Measurements from ENCODE around the gene CADPS. TPM values are rescaled to one million over a fixed set of nuclear protein-coding genes. Genes with fewer than 3 reads are reported as not detected.

Gene CADPS
- total and polyA plus RNA-seq, 2 of the 4 experiments (the other 2 are of a cell fraction) = not detected

GRCh38 chr3:62882676-62883200, 7.5 kb upstream of the CADPS start:
- intact Hi-C loops (cut with micrococcal nuclease) (no loop called here), dilution Hi-C loops (cut with HindIII; ENCODE audit: low sequenced_read_pairs, unreplicated experiment) (no loop called here), in situ Hi-C loops (cut with MboI; ENCODE audit: low sequenced_read_pairs) (no loop called here)
- no peaks in the 10 kb centered on the region for H3K36me3 ChIP-seq (ENCODE audit: control insufficient read depth, insufficient read depth, low read length)
- no peaks in the 10 kb centered on the region for H3K79me1 ChIP-seq (ENCODE audit: low read depth in 1 of 2, low read length in 2 of 2)
- no peak overlapping the region for H2BK15ac ChIP-seq (ENCODE audit: low read depth, low read length)
- no peak overlapping the region for H3K4me3 ChIP-seq (ENCODE audit: insufficient read depth, low read depth, low read length)
- no peak overlapping the region for H4K91ac ChIP-seq (ENCODE audit: insufficient read depth, low read depth, low read length)
- H2BK5ac ChIP-seq (ENCODE audit: low read depth, low read length, poor library complexity, severe bottlenecking) = no peak overlapping the region
- no peak overlapping the region for H3K4me2 ChIP-seq (ENCODE audit: low read depth, low read length)
- no peak overlapping the region for H3K23ac ChIP-seq (ENCODE audit: low read depth, low read length)
- no peak overlapping the region for H2BK120ac ChIP-seq (ENCODE audit: low read depth, low read length)
- no peak overlapping the region for H2AFZ ChIP-seq (replicated peaks; ENCODE audit: low read length, poor library complexity)
- no peak overlapping the region for H4K5ac ChIP-seq (ENCODE audit: low read depth, low read length)
- no peak overlapping the region for H3K56ac ChIP-seq (ENCODE audit: extremely low read depth, insufficient read depth, low read length)
- no peaks in the 10 kb centered on the region for H4K20me1 ChIP-seq (ENCODE audit: insufficient read depth, low read length)
- no peak overlapping the region for H3K27ac ChIP-seq (ENCODE audit: insufficient read depth, low read length)
- H3K27me3 ChIP-seq (ENCODE audit: control insufficient read depth, insufficient read depth, low read length) = no peaks in the 10 kb centered on the region
- H3K4me1 ChIP-seq (ENCODE audit: control insufficient read depth, insufficient read depth, low read length) = no peaks in the 10 kb centered on the region
- no peak overlapping the region for H2AK9ac ChIP-seq (replicated peaks; ENCODE audit: low read depth, low read length, poor library complexity)
- DNase-seq = no peak
- CTCF ChIA-PET = no interaction called here
- TF ChIP-seq MAZ (IDR thresholded peaks at IDR 0.05; ENCODE audit: borderline replicate concordance, low read depth, low read length) (no peak), MAFK (IDR thresholded peaks at IDR 0.05; ENCODE audit: low read depth, low read length) (no peak), RFX5 (IDR thresholded peaks at IDR 0.05; ENCODE audit: low read depth, low read length) (no peak), USF2 (IDR thresholded peaks at IDR 0.05; ENCODE audit: low read depth, low read length) (no peak), CHD1 (IDR thresholded peaks at IDR 0.05; ENCODE audit: low read depth, low read length) (no peak), CEBPB (IDR thresholded peaks at IDR 0.05; ENCODE audit: low read depth, low read length) (no peak), POLR2A (IDR thresholded peaks at IDR 0.05; ENCODE audit: low read depth, low read length) (no peak), CTCF (conservative IDR thresholded peaks at IDR 0.05; ENCODE audit: low read depth, low read length) (no peak), RAD21 (IDR thresholded peaks at IDR 0.05; ENCODE audit: low read length) (no peak), BHLHE40 (IDR thresholded peaks at IDR 0.05; ENCODE audit: low read depth, low read length) (no peak), NFE2L2 (IDR thresholded peaks at IDR 0.05; ENCODE audit: low read depth, low read length) (no peak), MXI1 (IDR thresholded peaks at IDR 0.05; ENCODE audit: borderline replicate concordance, low read depth, low read length) (no peak), SMC3 (IDR thresholded peaks at IDR 0.05; ENCODE audit: low read depth, low read length) (no peak), RCOR1 (IDR thresholded peaks at IDR 0.05; ENCODE audit: insufficient replicate concordance, low read length) (no peak)
- WGBS, 2 experiments (ENCODE audit: extremely low coverage in 2 of 2, insufficient read length in 1 of 2) = no CpG with 5 or more reads among the region's 4 CpGs
- POLR2A ChIA-PET (ENCODE audit: unreplicated experiment) = no interaction called here
- no peak overlapping the region for H3K4ac ChIP-seq (ENCODE audit: low read depth, low read length)
- no peak overlapping the region for H3K18ac ChIP-seq (ENCODE audit: low read depth, low read length)
- no peaks in the 10 kb centered on the region for H3K9me3 ChIP-seq (ENCODE audit: control insufficient read depth, insufficient read depth, low read length)
- no peak overlapping the region for H2AK5ac ChIP-seq (ENCODE audit: low read depth, low read length)
- H3K9ac ChIP-seq (ENCODE audit: low read depth, low read length) = no peak overlapping the region
- no peak overlapping the region for H3K14ac ChIP-seq (replicated peaks; ENCODE audit: low read depth, low read length)
- no TSS peak for BruUV-seq (replicated peaks)
- no peak overlapping the region for H4K8ac ChIP-seq (ENCODE audit: low read depth in 2 of 2, low read length in 2 of 2)
- ATAC-seq (ENCODE audit: low read depth) = no peak
- no peaks in the 10 kb centered on the region for H3K9me1 ChIP-seq (ENCODE audit: insufficient read depth, low read length)
- H2BK20ac ChIP-seq (ENCODE audit: low read depth, low read length) = no peak overlapping the region
